Neural progenitor cell (in vitro differentiated cells): ENCODE data around the gene RBM6.

Experiments
- CTCF ChIP-seq: fragments of 200-600 bp; sonication (generic); IDR thresholded peaks from 2 replicates; pipeline ENCODE4 v1.5.1; 2017; ENCODE audit warnings: antibody characterized with exemption, mild to moderate bottlenecking
- EZH2 ChIP-seq: fragments of 200-600 bp; sonication (generic); IDR thresholded peaks from 2 replicates; pipeline ENCODE4 v1.6.1; 2017; ENCODE audit warnings: antibody characterized with exemption, mild to moderate bottlenecking, moderate library complexity
- EZH2phosphoT487 ChIP-seq: fragments of 200-600 bp; sonication (generic); IDR thresholded peaks from 2 replicates; pipeline ENCODE4 v1.6.1; 2017; ENCODE audit warnings: antibody characterized with exemption

GRCh38 chr3:49902511-49903345, 37.2 kb upstream of the RBM6 start:
- TF ChIP-seq CTCF (no peak), EZH2 (no peak), EZH2phosphoT487 (no peak)
